22Rv1 (cell line): ENCODE data around the gene OR9Q1.

Source experiments
- ZFX ChIP-seq: fragments of 450-650 bp; IDR thresholded peaks from 2 replicates; pipeline ENCODE4 v1.6.1; 2017; ENCODE audit warnings: antibody characterized with exemption, borderline replicate concordance
- TF ChIP-seq, protein P1 (sequence below): fragments of 450-650 bp; IDR thresholded peaks from 2 replicates; pipeline ENCODE4 v1.5.1; 2017; ENCODE audit warnings: mild to moderate bottlenecking

DNA sequence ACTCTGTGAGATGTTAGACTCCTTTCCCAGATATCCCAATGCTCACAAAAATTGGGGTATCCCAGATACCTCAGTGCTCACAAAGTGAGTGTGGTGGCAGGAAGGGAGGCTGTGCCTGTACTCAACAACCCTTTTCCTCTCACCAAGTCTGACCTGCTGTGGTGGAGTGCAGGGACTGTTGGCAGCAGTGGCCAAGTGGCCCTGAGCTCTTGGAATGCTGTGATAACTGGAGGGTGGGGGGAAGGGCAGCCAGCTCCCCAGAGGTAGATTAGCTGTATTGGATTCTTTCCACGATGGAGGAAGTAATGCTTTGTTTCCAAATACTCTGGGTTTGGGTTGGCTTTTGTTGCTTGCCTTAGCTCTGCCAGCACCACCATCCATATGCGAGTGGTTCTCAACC, 46.0 kb upstream of the OR9Q1 start:
- TF ChIP-seq, protein P1, sequence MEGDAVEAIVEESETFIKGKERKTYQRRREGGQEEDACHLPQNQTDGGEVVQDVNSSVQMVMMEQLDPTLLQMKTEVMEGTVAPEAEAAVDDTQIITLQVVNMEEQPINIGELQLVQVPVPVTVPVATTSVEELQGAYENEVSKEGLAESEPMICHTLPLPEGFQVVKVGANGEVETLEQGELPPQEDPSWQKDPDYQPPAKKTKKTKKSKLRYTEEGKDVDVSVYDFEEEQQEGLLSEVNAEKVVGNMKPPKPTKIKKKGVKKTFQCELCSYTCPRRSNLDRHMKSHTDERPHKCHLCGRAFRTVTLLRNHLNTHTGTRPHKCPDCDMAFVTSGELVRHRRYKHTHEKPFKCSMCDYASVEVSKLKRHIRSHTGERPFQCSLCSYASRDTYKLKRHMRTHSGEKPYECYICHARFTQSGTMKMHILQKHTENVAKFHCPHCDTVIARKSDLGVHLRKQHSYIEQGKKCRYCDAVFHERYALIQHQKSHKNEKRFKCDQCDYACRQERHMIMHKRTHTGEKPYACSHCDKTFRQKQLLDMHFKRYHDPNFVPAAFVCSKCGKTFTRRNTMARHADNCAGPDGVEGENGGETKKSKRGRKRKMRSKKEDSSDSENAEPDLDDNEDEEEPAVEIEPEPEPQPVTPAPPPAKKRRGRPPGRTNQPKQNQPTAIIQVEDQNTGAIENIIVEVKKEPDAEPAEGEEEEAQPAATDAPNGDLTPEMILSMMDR = no peak
- no peak for TF ChIP-seq ZFX
